ENCODE measurements around the gene L3MBTL3. TPM values are rescaled to one million over a fixed set of nuclear protein-coding genes. Genes with fewer than 3 reads are reported as not detected.

L3MBTL3 gene
- total and polyA plus RNA-seq, 10 of the 15 experiments (the other 5 are each of a cell fraction or from before 2014, with no cell fraction given): 0.71 to 9.4 (median 6.2) TPM

- no peaks in the 10 kb centered on the region for H4K20me1 ChIP-seq (ENCODE audit: control insufficient read depth, insufficient read depth)
- FAIRE-seq: no peak
- no TSS peak for BruUV-seq (replicated peaks)
- no peak overlapping the region for H3K4me3 ChIP-seq
- no peak for DNase-seq (ENCODE audit: low read depth, low spot score)
- no peaks in the 10 kb centered on the region; the same call in 2 of the 3 replicates for H3K9me3 ChIP-seq (replicated peaks; ENCODE audit: control insufficient read depth, insufficient read depth, low read length)
- WGBS (ENCODE audit: insufficient coverage, insufficient replicate concordance, low lambda C conversion rate, missing lambda C conversion rate): 100% methylated on average over 2 of the region's 2 CpGs
- no peak overlapping the region for H2AFZ ChIP-seq (ENCODE audit: control insufficient read depth, low read depth, low read length)
- intact Hi-C loops (cut with micrococcal nuclease; ENCODE audit: unreplicated experiment): no loop called here
- no peak for ATAC-seq
- H3K9ac ChIP-seq (ENCODE audit: control insufficient read depth, insufficient read depth, low read length): no peak overlapping the region
- ChIA-PET CTCF (interaction anchor here (1.3 to 2.5 kb wide), 3 partner anchors 13 to 87 kb away, joined by 3 to 10 read pairs (median 4); no protein-coding TSS in a partner anchor), RAD21 (ENCODE audit: unreplicated experiment) (no interaction called here), POLR2A (no interaction called here), SMC1A (ENCODE audit: uncharacterized antibody, unreplicated experiment) (interaction anchor here (0.7 to 1.5 kb wide), 4 partner anchors 15 to 536 kb away, joined by 3 read pairs; no protein-coding TSS in a partner anchor)
- H3K27ac ChIP-seq (ENCODE audit: control insufficient read depth, insufficient read depth): no peak overlapping the region
- no peaks in the 10 kb centered on the region; a peak in 1 of 4 replicates for H3K27me3 ChIP-seq (replicated peaks in 1 of 2; ENCODE audit: control insufficient read depth in 2 of 2, insufficient read depth in 2 of 2, low read length in 1 of 2)
- no peak overlapping the region for H3K4me2 ChIP-seq (ENCODE audit: control insufficient read depth, insufficient read depth)
- no peaks in the 10 kb centered on the region for H3K79me2 ChIP-seq (ENCODE audit: control insufficient read depth, insufficient read depth, low read length)
- H3K4me1 ChIP-seq (ENCODE audit: control insufficient read depth, insufficient read depth, low read length): no peaks in the 10 kb centered on the region
- in situ Hi-C loops (cut with MboI): no loop called here
- no peaks in the 10 kb centered on the region for H3K36me3 ChIP-seq (ENCODE audit: control insufficient read depth in 2 of 2, insufficient read depth in 2 of 2, low read length in 1 of 2)
- TF ChIP-seq RCOR1 (conservative IDR thresholded peaks at IDR 0.05; ENCODE audit: low read depth, low read length) (no peak), KAT2A (conservative IDR thresholded peaks at IDR 0.05; ENCODE audit: control insufficient read depth, low read depth, low read length) (no peak), CHD1 (IDR thresholded peaks at IDR 0.05; ENCODE audit: low read depth, low read length) (no peak), SRF (IDR thresholded peaks at IDR 0.05; ENCODE audit: low read depth in 2 of 2, low read length in 2 of 2) (no peak), REST (IDR thresholded peaks at IDR 0.05; ENCODE audit: low read depth, low read length) (no peak), NR2C2 (IDR thresholded peaks at IDR 0.05; ENCODE audit: borderline replicate concordance, control insufficient read depth, insufficient read length, low read depth) (no peak), MXI1 (IDR thresholded peaks at IDR 0.05; ENCODE audit: low read depth, low read length) (no peak), ZNF207 (IDR thresholded peaks at IDR 0.05; ENCODE audit: borderline replicate concordance) (no peak), ZNF622 (IDR thresholded peaks at IDR 0.05) (no peak), ZBED1 (IDR thresholded peaks at IDR 0.05; ENCODE audit: borderline replicate concordance) (no peak), NKRF (conservative IDR thresholded peaks at IDR 0.05) (no peak), MLLT1 (IDR thresholded peaks at IDR 0.05) (no peak), NFYB (IDR thresholded peaks at IDR 0.05; ENCODE audit: insufficient read depth, low read depth, low read length) (no peak), HDAC2 (IDR thresholded peaks at IDR 0.05) (no peak), EZH2 (IDR thresholded peaks at IDR 0.05; ENCODE audit: borderline replicate concordance, control insufficient read depth, low read depth, low read length) (no peak), EP300 (IDR thresholded peaks at IDR 0.05; ENCODE audit: borderline replicate concordance in 1 of 2, control insufficient read depth in 1 of 2, low read depth in 2 of 2, low read length in 2 of 2) (no peak)
Measured at GRCh38 chr6:130162421-130162820, 144.0 kb downstream of the L3MBTL3 start.
